Progenitor cell of endocrine pancreas (in vitro differentiated cells): ENCODE measurements around the gene LMAN1L. TPM values are rescaled to one million over a fixed set of nuclear protein-coding genes. Genes with fewer than 3 reads are reported as not detected.
A peak's percentile ranks its signal among the peaks of the same experiment; 100 is the strongest.

ENCODE experiments used
- DNase-seq: peaks from one replicate; pipeline ENCODE4 v3.0.0; 2021; ENCODE audit warnings: low spot score; ENCODE audit not compliant: unreplicated experiment
- H3K27ac Mint-ChIP-seq: 2 replicates; pipeline ENCODE4 v1.8.0; 2021; ENCODE audit warnings: mild to moderate bottlenecking, moderate library complexity, mixed read lengths
- H3K27me3 Mint-ChIP-seq: 2 replicates; pipeline ENCODE4 v1.8.0; 2021; ENCODE audit warnings: mixed read lengths
- H3K36me3 Mint-ChIP-seq: 2 replicates; pipeline ENCODE4 v1.8.0; 2022; ENCODE audit warnings: mixed read lengths; ENCODE audit not compliant: insufficient read depth
- H3K4me1 Mint-ChIP-seq: 2 replicates; pipeline ENCODE4 v1.8.0; 2021; ENCODE audit warnings: low read depth, mixed read lengths
- H3K4me3 Mint-ChIP-seq: 2 replicates; pipeline ENCODE4 v1.8.0; 2021; ENCODE audit warnings: low read depth, mild to moderate bottlenecking, moderate library complexity, mixed read lengths
- H3K9me3 Mint-ChIP-seq: 2 replicates; pipeline ENCODE4 v1.8.0; 2021; ENCODE audit warnings: low read depth, mixed read lengths
- microRNA-seq: library from miRNA; unstranded; fragments of <30 nt; microRNA quantifications from one replicate; pipeline ENCODE4 v1.1.0, GENCODE V29; 2020; ENCODE audit warnings: borderline number of aligned reads; ENCODE audit not compliant: unreplicated experiment
- total RNA-seq: library from RNA; stranded (reverse); gene quantifications from 2 replicates; pipeline ENCODE4 v1.2.1, GENCODE V29; 2021
- TF ChIP-seq, protein P1 (sequence below): fragments of 200-600 bp; sonication (generic); IDR thresholded peaks from one replicate; pipeline ENCODE4 v1.5.0; 2021; ENCODE audit warnings: antibody characterized with exemption, mild to moderate bottlenecking; ENCODE audit not compliant: unreplicated experiment

LMAN1L gene
- total RNA-seq, 1 donor from 2014 or later: not detected

DNA sequence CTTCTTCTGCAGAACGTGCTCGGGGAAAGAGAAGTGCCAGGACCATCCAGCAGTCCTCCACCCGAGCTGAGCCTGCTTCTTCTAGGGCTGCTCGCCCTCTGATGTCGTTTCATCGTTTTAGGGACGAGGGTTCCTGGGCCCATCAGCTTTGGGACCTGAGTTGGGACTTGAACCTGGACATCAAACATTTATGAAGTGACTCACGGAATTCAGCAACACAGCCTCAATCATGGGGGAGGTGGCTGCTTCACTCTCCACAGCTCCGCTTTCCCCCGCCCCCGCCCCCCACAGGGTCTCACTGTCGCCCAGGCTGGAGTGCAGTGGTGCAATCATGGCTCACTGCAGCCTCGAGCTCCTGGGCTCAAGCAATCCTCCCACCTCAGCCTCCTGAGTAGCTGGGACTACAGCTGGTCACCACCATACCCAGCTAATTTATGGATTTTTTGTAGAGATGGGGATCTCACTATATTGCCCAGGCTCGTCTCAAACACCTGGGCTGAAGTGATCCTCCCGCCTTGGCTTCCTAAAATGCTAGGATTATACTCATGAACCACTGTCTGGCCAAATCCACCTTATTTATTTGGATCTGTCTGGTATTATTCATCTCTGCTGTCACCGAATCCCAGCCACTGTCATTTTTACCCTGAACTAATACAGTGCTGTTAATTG lies 61.3 kb downstream of the LMAN1L start:
- no peak for DNase-seq
- peaks cover 4% of the 10 kb centered on the region for H3K36me3 Mint-ChIP-seq
- TF ChIP-seq, protein P1, sequence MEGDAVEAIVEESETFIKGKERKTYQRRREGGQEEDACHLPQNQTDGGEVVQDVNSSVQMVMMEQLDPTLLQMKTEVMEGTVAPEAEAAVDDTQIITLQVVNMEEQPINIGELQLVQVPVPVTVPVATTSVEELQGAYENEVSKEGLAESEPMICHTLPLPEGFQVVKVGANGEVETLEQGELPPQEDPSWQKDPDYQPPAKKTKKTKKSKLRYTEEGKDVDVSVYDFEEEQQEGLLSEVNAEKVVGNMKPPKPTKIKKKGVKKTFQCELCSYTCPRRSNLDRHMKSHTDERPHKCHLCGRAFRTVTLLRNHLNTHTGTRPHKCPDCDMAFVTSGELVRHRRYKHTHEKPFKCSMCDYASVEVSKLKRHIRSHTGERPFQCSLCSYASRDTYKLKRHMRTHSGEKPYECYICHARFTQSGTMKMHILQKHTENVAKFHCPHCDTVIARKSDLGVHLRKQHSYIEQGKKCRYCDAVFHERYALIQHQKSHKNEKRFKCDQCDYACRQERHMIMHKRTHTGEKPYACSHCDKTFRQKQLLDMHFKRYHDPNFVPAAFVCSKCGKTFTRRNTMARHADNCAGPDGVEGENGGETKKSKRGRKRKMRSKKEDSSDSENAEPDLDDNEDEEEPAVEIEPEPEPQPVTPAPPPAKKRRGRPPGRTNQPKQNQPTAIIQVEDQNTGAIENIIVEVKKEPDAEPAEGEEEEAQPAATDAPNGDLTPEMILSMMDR: no peak
- peaks cover 18% of the 10 kb centered on the region for H3K4me1 Mint-ChIP-seq
- peak overlapping the region; percentile 92 for H3K4me3 Mint-ChIP-seq
- H3K27me3 Mint-ChIP-seq: peaks cover 2% of the 10 kb centered on the region
- peak overlapping the region; percentile 97 for H3K27ac Mint-ChIP-seq
- H3K9me3 Mint-ChIP-seq: no peaks in the 10 kb centered on the region

Small RNA genes within 50 kb of the gene (microRNA-seq; reads per million reads assigned to microRNA genes)
- gene MIR4513 (not detected), gene MIR6882 (not detected)

Other genes starting within 250 kb of the LMAN1L start
- gene CLK3, start 197.0 kb upstream of the LMAN1L start, total RNA-seq: 74.5 and 76.0 TPM in 2 replicates
- gene EDC3, start 116.8 kb upstream of the LMAN1L start, total RNA-seq: 61.6 and 62.6 TPM in 2 replicates
- 1.5 and 2.8 TPM in 2 replicates for gene CYP1A1, start 87.3 kb upstream of the LMAN1L start, total RNA-seq
- gene CYP1A2, start 64.0 kb upstream of the LMAN1L start, total RNA-seq: not detected in 2 replicates
- 70.9 and 72.4 TPM in 2 replicates for gene CSK, start 30.8 kb upstream of the LMAN1L start, total RNA-seq
- not detected in 2 replicates for gene CPLX3, start 13.8 kb downstream of the LMAN1L start, total RNA-seq
- 37.3 and 39.8 TPM in 2 replicates for gene ULK3, start 30.3 kb downstream of the LMAN1L start, total RNA-seq
- 60.0 and 63.0 TPM in 2 replicates for gene SCAMP2, start 60.5 kb downstream of the LMAN1L start, total RNA-seq
- gene MPI, start 77.2 kb downstream of the LMAN1L start, total RNA-seq: 36.4 and 39.6 TPM in 2 replicates
- gene FAM219B, start 94.0 kb downstream of the LMAN1L start, total RNA-seq: 118 and 122 TPM in 2 replicates
- gene COX5A, start 125.2 kb downstream of the LMAN1L start, total RNA-seq: 189 and 191 TPM in 2 replicates
- gene RPP25, start 143.9 kb downstream of the LMAN1L start, total RNA-seq: 0.74 and 1.1 TPM in 2 replicates
- 55.9 and 58.0 TPM in 2 replicates for gene SCAMP5, start 182.7 kb downstream of the LMAN1L start, total RNA-seq
- 16.5 and 18.0 TPM in 2 replicates for gene PPCDC, start 210.8 kb downstream of the LMAN1L start, total RNA-seq